ENCODE data around the gene ICAM4. TPM values are rescaled to one million over a fixed set of nuclear protein-coding genes. Genes with fewer than 3 reads are reported as not detected.

Gene ICAM4
- total and polyA plus RNA-seq, 2 of the 8 experiments (the other 6 are each of a cell fraction or from before 2014, with no cell fraction given) = 1.5 to 4.1 TPM

DNA sequence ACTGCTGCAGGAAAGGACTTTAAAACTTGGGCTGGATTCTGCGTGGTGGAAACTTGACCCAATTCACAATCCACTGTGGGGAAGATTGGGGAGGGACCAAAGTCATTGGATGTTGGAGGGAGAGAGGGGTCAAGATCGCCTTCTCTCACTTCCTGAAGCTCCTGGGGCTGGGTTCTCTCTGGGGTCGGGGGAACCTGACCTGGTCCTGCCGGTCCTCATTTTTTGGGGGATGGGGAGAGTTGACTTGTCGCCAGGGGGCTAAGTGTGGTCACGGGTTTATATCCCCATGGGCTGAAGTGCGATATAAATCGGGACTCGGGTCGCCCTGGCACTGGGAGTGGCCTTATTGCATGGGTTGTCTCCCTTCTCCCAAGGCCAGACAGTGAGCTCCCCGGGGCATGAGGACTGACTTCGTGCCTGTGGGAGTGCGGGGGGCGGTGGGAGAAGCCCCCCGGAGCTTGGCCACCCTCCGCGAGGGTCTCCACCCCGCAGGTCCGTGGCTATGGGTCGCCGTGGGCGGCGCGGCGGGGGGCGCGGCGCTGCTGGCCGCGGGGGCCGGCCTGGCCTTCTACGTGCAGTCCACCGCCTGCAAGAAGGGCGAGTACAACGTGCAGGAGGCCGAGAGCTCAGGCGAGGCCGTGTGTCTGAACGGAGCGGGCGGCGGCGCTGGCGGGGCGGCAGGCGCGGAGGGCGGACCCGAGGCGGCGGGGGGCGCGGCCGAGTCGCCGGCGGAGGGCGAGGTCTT is 9.3 kb downstream of the ICAM4 start:
- Histone ChIP-seq H2BK12ac (ENCODE audit: low read depth, low read length) (no peak overlapping the region), H3K36me3 (ENCODE audit: control insufficient read depth in 2 of 4, insufficient read depth in 4 of 4, low read length in 3 of 4) (no peaks in the 10 kb centered on the region), H2AFZ (ENCODE audit: low read length) (0 out of 2 replicates have a peak overlapping the region, but pooled peaks have one; percentile 30), H2BK20ac (ENCODE audit: low read length) (no peak overlapping the region), H2BK5ac (ENCODE audit: low read depth, low read length) (no peak overlapping the region), H3K56ac (replicated peaks; ENCODE audit: insufficient read length, low read depth, low read length) (no peak overlapping the region), H3K9ac (replicated peaks in 1 of 4; ENCODE audit: extremely low read depth in 1 of 4, low read depth in 3 of 4, low read length in 3 of 4) (no peak overlapping the region), H2BK120ac (replicated peaks; ENCODE audit: low read depth, low read length) (no peak overlapping the region), H3K18ac (ENCODE audit: extremely low read depth, low read length) (no peak overlapping the region; the same call in 1 of the 2 replicates), H3K23me2 (ENCODE audit: low read depth, low read length) (peaks cover 18% of the 10 kb centered on the region; the same call in 1 of the 2 replicates), H4K20me1 (replicated peaks in 1 of 2; ENCODE audit: control insufficient read depth in 1 of 2, insufficient read depth in 2 of 2, low read length in 2 of 2) (peaks cover 0 to 20% of the 10 kb centered on the region in 2 experiments), H3K79me1 (ENCODE audit: low read depth, low read length) (no peaks in the 10 kb centered on the region), H3K4me2 (ENCODE audit: insufficient read depth in 1 of 2, low read depth in 2 of 2, low read length in 2 of 2) (peak overlapping the region; percentile 84 to 88), H3K9me3 (ENCODE audit: insufficient read depth in 2 of 2, low read depth in 1 of 2, low read length in 1 of 2) (no peaks in the 10 kb centered on the region), H4K8ac (ENCODE audit: extremely low read depth, insufficient read depth, low read length) (peak overlapping the region; percentile 29; the same call in 1 of the 2 replicates), H2AK5ac (ENCODE audit: low read depth, low read length) (no peak overlapping the region), H3K23ac (ENCODE audit: insufficient read length) (no peak overlapping the region), H4K91ac (replicated peaks; ENCODE audit: insufficient read length, low read length) (no peak overlapping the region), H3K4me1 (replicated peaks in 1 of 4; ENCODE audit: control insufficient read depth in 3 of 4, insufficient read depth in 4 of 4, low read length in 3 of 4) (peaks cover 0 to 28% (median 13%) of the 10 kb centered on the region in 4 experiments; a peak in 6 of 7 replicates), H2BK15ac (ENCODE audit: low read length) (no peak overlapping the region), H3K4me3 (ENCODE audit: extremely low read depth in 1 of 4, insufficient read depth in 2 of 4, low read depth in 3 of 4, low read length in 4 of 4) (peak overlapping the region; percentile 19 to 59 (median 40)), H3K27ac (ENCODE audit: low read depth, low read length) (no peak overlapping the region), H3K14ac (ENCODE audit: insufficient read length) (no peak overlapping the region), H4K5ac (ENCODE audit: insufficient read length, low read depth, low read length) (no peak overlapping the region), H3K79me2 (ENCODE audit: control insufficient read depth in 1 of 2, insufficient read depth in 2 of 2, low read length in 2 of 2) (no peaks in the 10 kb centered on the region), H3K4ac (replicated peaks; ENCODE audit: insufficient read length, low read depth, low read length) (no peak overlapping the region), H3K27me3 (replicated peaks in 1 of 4; ENCODE audit: control insufficient read depth in 3 of 4, extremely low read depth in 1 of 4, insufficient read depth in 3 of 4, low read length in 3 of 4) (peaks cover 35 to 62% (median 57%) of the 10 kb centered on the region in 4 experiments)
- CTCF ChIA-PET (ENCODE audit: partially characterized antibody) = interaction anchor here (0.7 to 2.2 kb wide), 12 partner anchors 11 to 125 kb away, joined by 3 to 15 read pairs (median 4); partner anchors contain the start of gene ICAM1
- DNase-seq (ENCODE audit: low read depth in 1 of 2, low spot score in 2 of 2) = peak in 1 of 2 experiments; percentile 75
- 3% methylated on average over 34 of the region's 58 CpGs; no CpG with 5 or more reads in 1 of the 2 experiments for WGBS, 2 experiments (ENCODE audit: extremely low coverage in 1 of 2, insufficient coverage in 1 of 2, insufficient read length in 1 of 2, insufficient replicate concordance in 2 of 2, low coverage in 1 of 2, low lambda C conversion rate in 2 of 2, missing lambda C conversion rate in 1 of 2)
- POLR2A ChIA-PET (ENCODE audit: partially characterized antibody) = interaction anchor here (1.0 to 1.9 kb wide), 7 partner anchors 9 to 35 kb away, joined by 3 to 8 read pairs (median 5); partner anchors contain the start of genes FDX2, ICAM1 and ICAM4
- no peak for FAIRE-seq
- TF ChIP-seq KDM1A (IDR thresholded peaks at IDR 0.05; ENCODE audit: borderline replicate concordance, low read length) (no peak), BRCA1 (IDR thresholded peaks at IDR 0.05; ENCODE audit: low read depth, low read length) (no peak), RXRA (IDR thresholded peaks at IDR 0.05; ENCODE audit: insufficient read depth, low read depth, low read length) (no peak), ZNF274 (IDR thresholded peaks at IDR 0.05; ENCODE audit: borderline replicate concordance, extremely low read depth, low read length) (no peak), KDM5A (IDR thresholded peaks at IDR 0.05; ENCODE audit: low read length) (no peak), GTF2F1 (IDR thresholded peaks at IDR 0.05; ENCODE audit: borderline replicate concordance, low read depth, low read length) (no peak), KDM4A (IDR thresholded peaks at IDR 0.05; ENCODE audit: low read depth, low read length, severe bottlenecking) (peak; percentile 86), SP4 (IDR thresholded peaks at IDR 0.05; ENCODE audit: low read length) (no peak), TAF7 (optimal IDR thresholded peaks at IDR 0.05; ENCODE audit: borderline replicate concordance, low read depth, low read length) (no peak), CEBPB (IDR thresholded peaks at IDR 0.05; ENCODE audit: low read depth, low read length) (no peak)
- TF ChIP-seq, protein P1, sequence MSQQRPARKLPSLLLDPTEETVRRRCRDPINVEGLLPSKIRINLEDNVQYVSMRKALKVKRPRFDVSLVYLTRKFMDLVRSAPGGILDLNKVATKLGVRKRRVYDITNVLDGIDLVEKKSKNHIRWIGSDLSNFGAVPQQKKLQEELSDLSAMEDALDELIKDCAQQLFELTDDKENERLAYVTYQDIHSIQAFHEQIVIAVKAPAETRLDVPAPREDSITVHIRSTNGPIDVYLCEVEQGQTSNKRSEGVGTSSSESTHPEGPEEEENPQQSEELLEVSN (IDR thresholded peaks at IDR 0.05) = peak; percentile 71; the same call in 1 of the 2 replicates
